22Rv1 (cell line): ENCODE data around the gene HIPK3.

Experiments
- CTCF ChIP-seq: fragments of 450-650 bp; IDR thresholded peaks from 2 replicates; pipeline ENCODE4 v1.5.1; 2017; ENCODE audit warnings: mild to moderate bottlenecking
- ZFX ChIP-seq: fragments of 450-650 bp; IDR thresholded peaks from 2 replicates; pipeline ENCODE4 v1.6.1; 2017; ENCODE audit warnings: antibody characterized with exemption, borderline replicate concordance

GRCh38 chr11:33248416-33248971 lies 8.7 kb upstream of the HIPK3 start:
- TF ChIP-seq CTCF (no peak), ZFX (no peak)
